A549 (cell line): Measurements from ENCODE around the gene OR51A7.

Experiments
- BHLHE40 ChIP-seq: IDR thresholded peaks from 2 replicates; pipeline ENCODE4 v1.6.1; 2012; ENCODE audit warnings: low read depth, low read length, inconsistent platforms
- CHD2 ChIP-seq: fragments of 150-350 bp; IDR thresholded peaks from 2 replicates; pipeline ENCODE4 v1.6.1; 2014; ENCODE audit warnings: low read length; ENCODE audit not compliant: partially characterized antibody
- CTCF ChIP-seq: fragments of >200 bp; sonication (Bioruptor Twin); formaldehyde crosslinking; IDR thresholded peaks from 3 replicates; pipeline ENCODE4 v1.5.1; 2016
- EP300 ChIP-seq, 2 experiments: fragments of >200 bp; sonication (Bioruptor Twin); formaldehyde crosslinking; IDR thresholded peaks; 2 replicates in 1 of 2; 3 replicates in 1 of 2; pipeline ENCODE4 v1.6.1; 2016 to 2017
- NPAS2 ChIP-seq: fragments of 250-450 bp; sonication (Bioruptor Pico); IDR thresholded peaks from 2 replicates; pipeline ENCODE4 v1.8.0; 2022; ENCODE audit warnings: mild to moderate bottlenecking, moderate library complexity, borderline replicate concordance
- POLR2A ChIP-seq: IDR thresholded peaks from 2 replicates; pipeline ENCODE4 v1.6.1; 2012; ENCODE audit warnings: mild to moderate bottlenecking, low read length
- RAD21 ChIP-seq, 2 experiments: fragments of >200 bp in 1 of 2; sonication (Bioruptor Twin) in 1 of 2; formaldehyde crosslinking in 1 of 2; IDR thresholded peaks in 1 of 2; conservative IDR thresholded peaks in 1 of 2; 2 replicates in 1 of 2; 3 replicates in 1 of 2; pipeline ENCODE4 v1.6.1; 2012 to 2018; ENCODE audit warnings: inconsistent platforms in 1 of 2
- RFX5 ChIP-seq: fragments of 450-650 bp; IDR thresholded peaks from 2 replicates; pipeline ENCODE4 v1.7.1; 2014; ENCODE audit warnings: antibody characterized with exemption, mild to moderate bottlenecking, moderate library complexity
- TF ChIP-seq, protein P1 (sequence below): fragments of 200-600 bp; sonication (generic); IDR thresholded peaks from 2 replicates; pipeline ENCODE4 v1.6.1; 2016; ENCODE audit warnings: antibody characterized with exemption, mild to moderate bottlenecking, moderate library complexity

DNA sequence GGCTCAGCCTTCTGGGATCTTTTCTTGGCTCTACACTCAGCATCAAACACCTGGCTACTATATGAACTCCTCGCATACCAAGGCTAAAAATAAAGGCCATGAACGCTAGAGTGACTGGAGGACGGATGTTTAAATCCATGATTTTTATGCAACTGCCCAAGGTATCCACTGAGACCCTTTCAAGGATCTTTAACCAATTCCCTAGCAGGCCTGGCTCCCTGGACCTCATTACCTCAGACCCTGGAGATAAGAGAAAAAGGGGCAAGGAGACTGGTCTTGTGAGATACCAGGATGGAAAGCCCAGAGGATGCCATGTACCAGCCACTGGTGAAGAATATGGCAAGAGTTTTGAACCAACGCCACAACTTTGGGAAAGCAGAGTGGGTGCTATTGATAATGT lies 15.7 kb downstream of the OR51A7 start, which contains the start of gene OR51G2:
- TF ChIP-seq CHD2 (no peak), CTCF (no peak), POLR2A (no peak), NPAS2 (no peak), RAD21 (conservative IDR thresholded peaks at IDR 0.05 in 1 of 2, IDR thresholded peaks at IDR 0.05 in 1 of 2) (no peak), RFX5 (no peak), BHLHE40 (no peak), EP300 (IDR thresholded peaks at IDR 0.05) (no peak)
- TF ChIP-seq, protein P1, sequence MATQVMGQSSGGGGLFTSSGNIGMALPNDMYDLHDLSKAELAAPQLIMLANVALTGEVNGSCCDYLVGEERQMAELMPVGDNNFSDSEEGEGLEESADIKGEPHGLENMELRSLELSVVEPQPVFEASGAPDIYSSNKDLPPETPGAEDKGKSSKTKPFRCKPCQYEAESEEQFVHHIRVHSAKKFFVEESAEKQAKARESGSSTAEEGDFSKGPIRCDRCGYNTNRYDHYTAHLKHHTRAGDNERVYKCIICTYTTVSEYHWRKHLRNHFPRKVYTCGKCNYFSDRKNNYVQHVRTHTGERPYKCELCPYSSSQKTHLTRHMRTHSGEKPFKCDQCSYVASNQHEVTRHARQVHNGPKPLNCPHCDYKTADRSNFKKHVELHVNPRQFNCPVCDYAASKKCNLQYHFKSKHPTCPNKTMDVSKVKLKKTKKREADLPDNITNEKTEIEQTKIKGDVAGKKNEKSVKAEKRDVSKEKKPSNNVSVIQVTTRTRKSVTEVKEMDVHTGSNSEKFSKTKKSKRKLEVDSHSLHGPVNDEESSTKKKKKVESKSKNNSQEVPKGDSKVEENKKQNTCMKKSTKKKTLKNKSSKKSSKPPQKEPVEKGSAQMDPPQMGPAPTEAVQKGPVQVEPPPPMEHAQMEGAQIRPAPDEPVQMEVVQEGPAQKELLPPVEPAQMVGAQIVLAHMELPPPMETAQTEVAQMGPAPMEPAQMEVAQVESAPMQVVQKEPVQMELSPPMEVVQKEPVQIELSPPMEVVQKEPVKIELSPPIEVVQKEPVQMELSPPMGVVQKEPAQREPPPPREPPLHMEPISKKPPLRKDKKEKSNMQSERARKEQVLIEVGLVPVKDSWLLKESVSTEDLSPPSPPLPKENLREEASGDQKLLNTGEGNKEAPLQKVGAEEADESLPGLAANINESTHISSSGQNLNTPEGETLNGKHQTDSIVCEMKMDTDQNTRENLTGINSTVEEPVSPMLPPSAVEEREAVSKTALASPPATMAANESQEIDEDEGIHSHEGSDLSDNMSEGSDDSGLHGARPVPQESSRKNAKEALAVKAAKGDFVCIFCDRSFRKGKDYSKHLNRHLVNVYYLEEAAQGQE, result no peak
